IMR-90 (cell line): Measurements from ENCODE around the gene HSPA12A. TPM values are rescaled to one million over a fixed set of nuclear protein-coding genes. Genes with fewer than 3 reads are reported as not detected.
A peak's percentile ranks its signal among the peaks of the same experiment; 100 is the strongest.

Experiments
- ATAC-seq: fragments of 200-7000 bp; cut with Tn5 transposase; 2 replicates; pipeline ENCODE4 v1.9.1; 2020; ENCODE audit warnings: low read depth, mild to moderate bottlenecking, moderate library complexity
- BruUV-seq: library from RNA; stranded (reverse); fragments of 400-500 nt; replicated peaks from 2 replicates; lab custom pipeline; 2021; lab: Mats Ljungman, UMichigan
- CTCF ChIA-PET: fragments of 300-600 bp; formaldehyde crosslinking; extraction: SDS; loops from one replicate; lab custom pipeline; 2021; ENCODE audit warnings: antibody characterized with exemption; lab: Yijun Ruan, JAX
- POLR2A ChIA-PET: fragments of 300-600 bp; sonication (Branson Sonifier 250); formaldehyde crosslinking; loops from one replicate; lab custom pipeline; 2022; ENCODE audit warnings: antibody characterized with exemption; ENCODE audit not compliant: unreplicated experiment; lab: Charles Lee
- DNase-seq: peaks from one replicate; pipeline ENCODE4 v3.0.0; 2013
- H2AFZ ChIP-seq: replicated peaks from 2 replicates; pipeline ENCODE3; 2013; ENCODE audit warnings: low read length, mild to moderate bottlenecking; ENCODE audit not compliant: poor library complexity
- H2AK5ac ChIP-seq: 2 replicates; pipeline ENCODE4 v1.6.1; 2013; ENCODE audit warnings: low read depth, low read length, inconsistent platforms
- H2AK9ac ChIP-seq: replicated peaks from 2 replicates; pipeline ENCODE3; 2013; ENCODE audit warnings: mild to moderate bottlenecking, low read depth, low read length, moderate library complexity; ENCODE audit not compliant: poor library complexity
- H2BK120ac ChIP-seq: 2 replicates; pipeline ENCODE4 v1.6.1; 2013; ENCODE audit warnings: low read depth, low read length, inconsistent platforms
- H2BK15ac ChIP-seq: 3 replicates; pipeline ENCODE4 v1.6.1; 2013; ENCODE audit warnings: low read depth, low read length, inconsistent platforms
- H2BK20ac ChIP-seq: 2 replicates; pipeline ENCODE4 v1.6.1; 2013; ENCODE audit warnings: low read depth, mild to moderate bottlenecking, inconsistent platforms, low read length, moderate library complexity
- H2BK5ac ChIP-seq: 2 replicates; pipeline ENCODE4 v1.6.1; 2013; ENCODE audit warnings: mild to moderate bottlenecking, low read depth, low read length, inconsistent platforms; ENCODE audit not compliant: poor library complexity, severe bottlenecking
- H3K14ac ChIP-seq: replicated peaks from 2 replicates; pipeline ENCODE4 v1.6.1; 2013; ENCODE audit warnings: low read depth, low read length, inconsistent platforms
- H3K18ac ChIP-seq: 2 replicates; pipeline ENCODE4 v1.6.1; 2013; ENCODE audit warnings: low read depth, low read length, control low read depth
- H3K23ac ChIP-seq: 2 replicates; pipeline ENCODE4 v1.6.1; 2013; ENCODE audit warnings: low read depth, low read length, inconsistent platforms
- H3K27ac ChIP-seq: 2 replicates; pipeline ENCODE4 v1.5.1; 2013; ENCODE audit warnings: mild to moderate bottlenecking, control low read depth, low read length; ENCODE audit not compliant: insufficient read depth
- H3K27me3 ChIP-seq: 2 replicates; pipeline ENCODE4 v1.6.1; 2013; ENCODE audit warnings: low read length; ENCODE audit not compliant: control insufficient read depth, insufficient read depth
- H3K36me3 ChIP-seq: 2 replicates; pipeline ENCODE4 v1.6.1; 2013; ENCODE audit warnings: low read length, mixed read lengths; ENCODE audit not compliant: control insufficient read depth, insufficient read depth
- H3K4ac ChIP-seq: 2 replicates; pipeline ENCODE4 v1.6.1; 2013; ENCODE audit warnings: low read depth, low read length, inconsistent platforms
- H3K4me1 ChIP-seq: 2 replicates; pipeline ENCODE4 v1.6.1; 2013; ENCODE audit warnings: low read length, mixed read lengths; ENCODE audit not compliant: control insufficient read depth, insufficient read depth
- H3K4me2 ChIP-seq: 2 replicates; pipeline ENCODE4 v1.6.1; 2013; ENCODE audit warnings: low read depth, mild to moderate bottlenecking, control low read depth, low read length, moderate library complexity
- H3K4me3 ChIP-seq: 2 replicates; pipeline ENCODE4 v1.5.1; 2013; ENCODE audit warnings: low read depth, mild to moderate bottlenecking, control low read depth, low read length, moderate library complexity; ENCODE audit not compliant: insufficient read depth
- H3K56ac ChIP-seq: 2 replicates; pipeline ENCODE4 v1.6.1; 2013; ENCODE audit warnings: low read length, inconsistent platforms; ENCODE audit not compliant: insufficient read depth; ENCODE audit errors: extremely low read depth
- H3K79me1 ChIP-seq, 2 experiments: 2 replicates each; pipeline ENCODE4 v1.6.1; 2013; ENCODE audit warnings: low read length in 2 of 2, inconsistent platforms in 1 of 2, low read depth in 1 of 2
- H3K9ac ChIP-seq: 2 replicates; pipeline ENCODE4 v1.6.1; 2013; ENCODE audit warnings: low read depth, low read length, control low read depth
- H3K9me1 ChIP-seq: 2 replicates; pipeline ENCODE4 v1.6.1; 2013; ENCODE audit warnings: low read length, inconsistent platforms; ENCODE audit not compliant: insufficient read depth
- H3K9me3 ChIP-seq: 2 replicates; pipeline ENCODE4 v1.6.1; 2013; ENCODE audit warnings: low read length; ENCODE audit not compliant: control insufficient read depth, insufficient read depth
- H4K20me1 ChIP-seq: 2 replicates; pipeline ENCODE4 v1.6.1; 2013; ENCODE audit warnings: low read length, inconsistent platforms; ENCODE audit not compliant: insufficient read depth
- H4K5ac ChIP-seq: 2 replicates; pipeline ENCODE4 v1.6.1; 2013; ENCODE audit warnings: mild to moderate bottlenecking, low read depth, low read length, control low read depth
- H4K8ac ChIP-seq, 2 experiments: 2 replicates each; pipeline ENCODE4 v1.6.1; 2013; ENCODE audit warnings: low read depth in 2 of 2, low read length in 2 of 2, control low read depth in 1 of 2, inconsistent platforms in 1 of 2
- H4K91ac ChIP-seq: 2 replicates; pipeline ENCODE4 v1.6.1; 2013; ENCODE audit warnings: low read depth, low read length, inconsistent platforms; ENCODE audit not compliant: insufficient read depth
- MAZ ChIP-seq: IDR thresholded peaks from 2 replicates; pipeline ENCODE4 v1.6.1; 2012; ENCODE audit warnings: low read depth, mild to moderate bottlenecking, low read length, improper control_type of control experiment, moderate library complexity, borderline replicate concordance
- POLR2A ChIP-seq: IDR thresholded peaks from 2 replicates; pipeline ENCODE4 v1.6.1; 2012; ENCODE audit warnings: mild to moderate bottlenecking, low read depth, low read length
- RCOR1 ChIP-seq: IDR thresholded peaks from 2 replicates; pipeline ENCODE4 v1.6.1; 2012; ENCODE audit warnings: mild to moderate bottlenecking, low read length, improper control_type of control experiment; ENCODE audit not compliant: insufficient replicate concordance
- RFX5 ChIP-seq: IDR thresholded peaks from 2 replicates; pipeline ENCODE4 v1.8.0; 2012; ENCODE audit warnings: low read depth, mild to moderate bottlenecking, low read length, moderate library complexity
- WGBS, 2 experiments: methylation state at CpG; one replicate each; pipeline versions ENCODE4 v1.1.5 to v1.1.7; 2013; ENCODE audit warnings: missing lambda C conversion rate in 2 of 2; ENCODE audit not compliant: insufficient read length in 1 of 2; ENCODE audit errors: extremely low coverage in 2 of 2; 5-methylcytosine and 5-hydroxymethylcytosine counted together
- dilution Hi-C: fragments of 300-500 bp; cut with HindIII; formaldehyde crosslinking; loops from one replicate; pipeline ENCODE4 v1.14.3; 2018; ENCODE audit warnings: low sequenced_read_pairs; ENCODE audit not compliant: unreplicated experiment
- in situ Hi-C: fragments of 300-500 bp; cut with MboI; formaldehyde crosslinking; loops from 3 replicates; pipeline ENCODE4 v1.14.3; 2019; ENCODE audit warnings: low sequenced_read_pairs, inconsistent platforms, mixed read lengths
- intact Hi-C: fragments of 100-400 bp; cut with micrococcal nuclease; formaldehyde crosslinking; loops from 2 replicates; pipeline ENCODE4 v1.10.0; 2022
- polyA plus RNA-seq, 3 experiments: library from polyadenylated mRNA; depleted of rRNA; stranded (reverse); fragments of >200 nt; gene quantifications; 2 replicates each; pipeline ENCODE4 v1.2.3, GENCODE V29; 2012; ENCODE audit warnings: low replicate concordance in 1 of 3
- total RNA-seq: library from RNA; depleted of rRNA; stranded (reverse); fragments of >200 nt; gene quantifications from 2 replicates; pipeline ENCODE4 v1.2.3, GENCODE V29; 2012

The HSPA12A gene
- total and polyA plus RNA-seq, 2 of the 4 experiments (the other 2 are of a cell fraction) = 16.1 to 16.7 TPM

DNA sequence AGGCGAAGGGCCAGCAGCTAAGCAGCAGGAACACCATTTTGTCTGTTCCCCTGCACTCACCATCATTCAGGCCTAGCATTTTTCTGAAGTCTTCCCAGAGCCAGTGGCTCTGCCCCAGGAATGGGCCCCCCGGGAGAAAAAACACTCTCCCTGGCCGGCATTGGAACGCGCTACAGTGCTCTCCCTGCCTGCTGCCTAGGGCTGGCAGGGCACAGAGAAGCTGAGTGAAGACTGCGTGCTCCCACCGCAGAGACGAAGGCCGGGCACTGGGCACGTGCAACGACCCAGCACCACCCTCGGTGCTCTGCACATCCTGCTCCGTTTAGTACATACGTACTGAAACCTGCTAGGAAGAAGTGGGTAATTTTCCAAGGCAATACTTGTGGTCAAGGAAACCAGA lies 34.4 kb downstream of the HSPA12A start:
- Histone ChIP-seq H3K4me3 (no peak overlapping the region), H2AFZ (no peak overlapping the region), H4K8ac (no peak overlapping the region), H3K18ac (no peak overlapping the region), H3K9ac (no peak overlapping the region), H3K4me2 (no peak overlapping the region), H3K27me3 (no peaks in the 10 kb centered on the region), H3K36me3 (peaks cover 3% of the 10 kb centered on the region; the same call in 1 of the 2 replicates), H3K9me1 (peaks cover 10% of the 10 kb centered on the region), H4K5ac (no peak overlapping the region), H2AK9ac (peak overlapping the region; percentile 2), H2BK120ac (no peak overlapping the region), H2BK15ac (no peak overlapping the region), H3K23ac (no peak overlapping the region), H2AK5ac (peak overlapping the region; percentile 23; the same call in 1 of the 2 replicates), H3K79me1 (peaks cover 10 to 29% of the 10 kb centered on the region in 2 experiments), H3K14ac (no peak overlapping the region), H3K9me3 (no peaks in the 10 kb centered on the region), H4K91ac (no peak overlapping the region), H3K4me1 (peaks cover 6% of the 10 kb centered on the region), H3K27ac (no peak overlapping the region; the same call in 1 of the 2 replicates), H2BK5ac (no peak overlapping the region), H4K20me1 (peaks cover 4% of the 10 kb centered on the region; the same call in 1 of the 2 replicates), H3K4ac (peak overlapping the region; percentile 6; the same call in 1 of the 2 replicates), H2BK20ac (no peak overlapping the region), H3K56ac (no peak overlapping the region)
- DNase-seq (no peak), ATAC-seq (peak; percentile 49)
- WGBS, 2 experiments = 74% methylated on average over 4 of the region's 14 CpGs; no CpG with 5 or more reads in 1 of the 2 experiments
- dilution Hi-C loops (no loop called here), in situ Hi-C loops (no loop called here), intact Hi-C loops (loop anchor here (1.0 kb wide), 1 partner anchor 80 kb away; no protein-coding TSS in a partner anchor)
- no peak for TF ChIP-seq RFX5
- TF ChIP-seq MAZ = no peak
- TF ChIP-seq POLR2A = no peak
- TF ChIP-seq RCOR1 = no peak
- BruUV-seq = no TSS peak
- CTCF ChIA-PET = interaction anchor here (0.8 kb wide), 1 partner anchor 78 kb away, joined by 4 read pairs; no protein-coding TSS in a partner anchor
- POLR2A ChIA-PET = no interaction called here
